HG03196 (cell line): ENCODE results near the gene SIRPD.
"Not testable (repeated sequence)": the region's sequence is repeated elsewhere in the genome, so short reads cannot be mapped to it uniquely, and the experiment has no call there.

ENCODE experiments used
- ATAC-seq: cut with Tn5 transposase; IDR thresholded peaks from one replicate; pipeline ENCODE4 v1.9.1; 2021; ENCODE audit not compliant: unreplicated experiment

Gene SIRPD

GRCh38 chr20:1557605-1558004 is at the start of gene SIRPD:
SIRPD (minus strand) TSS chr20:1557705; CDS start chr20:1557653, 52 bp downstream.
- no peak for ATAC-seq

- no peak for ATAC-seq
Measured at GRCh38 chr20:1600736-1601135, 43.2 kb upstream of the SIRPD start.

- no peak for ATAC-seq
Measured at GRCh38 chr20:1595333-1595732, 37.8 kb upstream of the SIRPD start.

GRCh38 chr20:1588533-1589460 is 31.3 kb upstream of the SIRPD start:
- no peak for ATAC-seq

- ATAC-seq = no peak
Measured at GRCh38 chr20:1587781-1588532, 30.5 kb upstream of the SIRPD start.

GRCh38 chr20:1579488-1579887 is 22.0 kb upstream of the SIRPD start:
- ATAC-seq = no peak

GRCh38 chr20:1577906-1578305 is 20.4 kb upstream of the SIRPD start:
- no peak for ATAC-seq

GRCh38 chr20:1577313-1577712 is 19.8 kb upstream of the SIRPD start:
- ATAC-seq = not testable (repeated sequence)

GRCh38 chr20:1576641-1577040 is 19.1 kb upstream of the SIRPD start:
- ATAC-seq = no peak

- not testable (repeated sequence) for ATAC-seq
Measured at GRCh38 chr20:1576003-1576402, 18.5 kb upstream of the SIRPD start.

GRCh38 chr20:1571583-1571982 is 14.1 kb upstream of the SIRPD start:
- not testable (repeated sequence) for ATAC-seq

GRCh38 chr20:1569415-1569881 is 11.9 kb upstream of the SIRPD start:
- ATAC-seq = no peak

GRCh38 chr20:1568163-1568490 is 10.6 kb upstream of the SIRPD start:
- ATAC-seq = no peak

GRCh38 chr20:1567392-1568162 is 10.1 kb upstream of the SIRPD start:
- no peak for ATAC-seq

GRCh38 chr20:1566701-1567100 is 9.2 kb upstream of the SIRPD start:
- no peak for ATAC-seq

GRCh38 chr20:1565461-1565860 is 8.0 kb upstream of the SIRPD start:
- ATAC-seq = no peak

GRCh38 chr20:1563598-1563997 is 6.1 kb upstream of the SIRPD start:
- ATAC-seq = no peak

- ATAC-seq = no peak
Measured at GRCh38 chr20:1562622-1563021, 5.1 kb upstream of the SIRPD start.

GRCh38 chr20:1561350-1561749 is 3.8 kb upstream of the SIRPD start:
- ATAC-seq = no peak

GRCh38 chr20:1555952-1556351 is 1.6 kb downstream of the SIRPD start:
- no peak for ATAC-seq

- no peak for ATAC-seq
Measured at GRCh38 chr20:1539816-1540419, 17.6 kb downstream of the SIRPD start.
